CD4-positive, alpha-beta T cell treated with Interleukin-4 for 1 hour (primary cell): Measurements from ENCODE around the gene PITX1.
"Not testable (repeated sequence)": the region's sequence is repeated elsewhere in the genome, so short reads cannot be mapped to it uniquely, and the experiment has no call there.

ENCODE experiments used
- DNase-seq, 2 donors: peaks; one replicate each; pipeline ENCODE4 v3.0.0-alpha.2; 2020 to 2022

The PITX1 gene

DNA sequence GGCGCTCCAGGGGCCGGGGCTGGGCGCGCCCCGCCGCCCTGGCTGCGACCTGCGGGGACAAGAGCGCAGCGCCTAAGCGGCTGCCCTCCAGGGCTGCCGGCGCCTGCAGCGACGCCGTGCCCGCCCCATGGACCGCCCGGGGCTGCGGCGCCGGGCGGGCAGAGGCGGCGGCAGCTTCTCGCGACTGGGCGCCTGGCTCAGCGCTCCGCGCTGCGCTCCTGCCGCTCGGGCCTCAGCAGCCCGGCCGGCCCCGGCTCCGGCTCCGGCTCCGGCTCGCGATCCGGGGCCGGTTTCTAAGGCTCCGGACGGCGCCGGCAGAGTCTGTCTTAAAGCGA, at the start of gene PITX1:
Gene PITX1 (minus strand): TSS at position 328 of the 335 bp plus-strand sequence. CDS start 347 bp downstream, outside the sequence.
- DNase-seq, result no peak

DNA sequence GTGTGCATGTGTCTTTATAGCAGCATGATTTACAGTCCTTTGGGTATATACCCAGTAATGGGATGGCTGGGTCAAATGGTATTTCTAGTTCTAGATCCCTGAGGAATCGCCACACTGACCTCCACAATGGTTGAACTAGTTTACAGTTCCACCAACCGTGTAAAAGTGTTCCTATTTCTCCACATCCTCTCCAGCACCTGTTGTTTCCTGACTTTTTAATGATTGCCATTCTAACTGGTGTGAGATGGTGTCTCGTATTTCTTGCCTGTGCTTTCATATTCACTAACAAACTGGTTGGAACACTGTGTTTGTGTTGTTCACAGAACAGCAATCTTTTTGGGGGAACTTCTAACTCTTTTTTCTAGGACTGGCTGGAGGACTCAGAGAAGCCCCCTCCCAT, 49.3 kb upstream of the PITX1 start:
- not testable (repeated sequence) for DNase-seq

DNA sequence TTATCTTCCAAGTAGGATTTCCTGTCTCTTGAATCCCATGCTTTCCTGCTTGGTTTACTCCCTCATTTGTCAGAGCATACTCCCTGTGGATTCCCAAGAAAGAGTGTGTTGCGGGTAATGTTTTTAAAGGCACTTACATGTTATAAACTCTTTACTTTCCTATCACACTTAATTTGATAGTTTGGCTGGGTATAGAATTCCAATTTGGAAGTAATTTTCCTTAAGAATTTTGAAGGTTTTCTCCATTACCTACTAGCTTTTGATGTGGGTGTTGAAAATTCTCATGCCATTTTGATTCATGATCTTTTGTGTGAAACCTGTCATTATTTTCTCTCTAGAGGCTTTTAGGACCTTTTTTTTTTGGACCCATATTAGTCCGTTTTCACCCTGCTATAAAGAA, 47.2 kb upstream of the PITX1 start:
- DNase-seq, result no peak

GRCh38 chr5:135079760-135080159, 45.7 kb upstream of the PITX1 start:
- DNase-seq, result no peak

- no peak for DNase-seq
Measured at GRCh38 chr5:135079099-135079681, 45.2 kb upstream of the PITX1 start.

DNA sequence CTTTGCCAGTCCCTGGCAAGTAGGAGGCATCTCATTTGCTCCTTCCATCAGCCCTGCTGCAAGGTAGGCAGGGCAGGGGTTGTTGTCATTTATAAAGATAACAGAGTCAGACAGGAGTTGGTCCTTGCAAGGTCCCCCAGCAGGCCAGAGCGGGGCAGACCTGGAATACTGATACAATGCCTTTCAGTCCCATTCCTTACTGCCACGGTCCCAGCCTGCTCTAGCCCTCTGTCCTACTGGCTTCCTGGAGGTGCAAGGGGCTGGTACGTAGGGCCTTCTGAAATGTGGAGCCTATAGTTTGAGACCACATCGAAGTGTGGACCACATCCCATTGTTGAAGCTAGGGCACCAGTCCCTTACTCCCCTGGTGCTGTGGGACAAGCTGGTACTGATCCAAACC, 42.8 kb upstream of the PITX1 start:
- no peak for DNase-seq

GRCh38 chr5:135076051-135076491, 42.0 kb upstream of the PITX1 start:
- DNase-seq, result no peak

DNA sequence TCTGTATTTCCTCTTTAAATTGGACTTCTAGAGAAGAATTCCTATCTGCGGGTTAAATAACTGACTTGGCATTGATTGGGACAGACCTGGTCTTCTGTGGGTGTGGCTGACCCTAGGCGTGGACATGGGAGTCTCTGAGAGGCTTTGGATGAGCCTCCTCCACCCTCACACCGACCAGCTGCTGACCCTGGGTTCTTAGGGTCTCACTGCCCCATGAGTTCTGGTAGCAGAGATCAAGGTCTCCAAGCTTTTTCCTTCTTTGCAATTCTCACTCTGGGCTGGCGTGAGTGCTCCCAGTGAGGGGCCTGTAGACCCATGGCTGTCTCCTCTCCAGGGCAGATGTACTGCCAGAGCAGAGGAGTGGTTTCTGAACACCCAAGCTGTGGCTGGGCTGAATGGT, 41.6 kb upstream of the PITX1 start:
- no peak for DNase-seq

- no peak for DNase-seq
Measured at GRCh38 chr5:135073761-135074345, 39.8 kb upstream of the PITX1 start.

GRCh38 chr5:135072387-135073281, 38.6 kb upstream of the PITX1 start:
- DNase-seq, result no peak

GRCh38 chr5:135071311-135071710, 37.3 kb upstream of the PITX1 start:
- no peak for DNase-seq

- DNase-seq, result no peak
Measured at GRCh38 chr5:135069895-135070657, 36.0 kb upstream of the PITX1 start.

- DNase-seq, result no peak
Measured at GRCh38 chr5:135069016-135069770, 35.2 kb upstream of the PITX1 start.

GRCh38 chr5:135067587-135067986, 33.6 kb upstream of the PITX1 start:
- no peak for DNase-seq

GRCh38 chr5:135066781-135067180, 32.8 kb upstream of the PITX1 start:
- DNase-seq, result no peak

- DNase-seq, result no peak
Measured at GRCh38 chr5:135065306-135066265, 31.6 kb upstream of the PITX1 start.

DNA sequence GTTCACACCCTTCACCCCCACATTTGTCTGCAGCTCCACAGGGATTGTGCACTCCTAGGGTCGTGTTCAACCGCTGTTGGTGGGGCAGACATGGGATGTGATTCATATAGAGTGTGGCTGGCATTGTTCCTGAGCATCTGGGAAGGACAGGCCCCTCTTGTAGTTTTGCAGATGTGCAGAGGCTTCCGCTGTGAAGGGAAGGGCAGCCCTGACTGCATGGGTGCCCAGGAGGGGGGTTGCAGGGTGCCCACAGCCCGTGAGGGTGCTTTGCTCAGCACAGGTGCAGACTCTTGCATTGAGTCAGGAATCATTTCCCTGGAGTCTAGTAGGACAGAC, 30.2 kb upstream of the PITX1 start:
- DNase-seq, result no peak

- DNase-seq, result no peak
Measured at GRCh38 chr5:135063511-135064234, 29.6 kb upstream of the PITX1 start.

DNA sequence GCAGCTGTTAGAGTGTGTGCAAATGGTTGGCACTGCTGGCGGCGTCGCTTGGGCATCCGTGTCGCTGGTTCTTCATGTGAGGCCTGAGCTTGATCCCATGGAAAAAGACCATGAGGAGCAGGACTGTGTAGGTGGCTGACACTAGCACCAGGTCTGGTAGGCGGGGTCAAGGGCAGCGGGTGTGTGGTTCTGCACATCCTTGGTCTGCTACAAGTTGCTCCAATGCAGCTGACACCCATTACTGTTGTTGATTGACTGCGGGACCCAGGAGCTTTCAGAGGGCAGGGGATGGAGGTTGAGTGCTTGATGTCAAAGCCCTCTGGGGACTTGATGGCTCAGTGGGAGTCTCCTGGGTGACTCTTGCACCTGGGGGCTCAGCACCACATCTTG, 29.0 kb upstream of the PITX1 start:
- no peak for DNase-seq

GRCh38 chr5:135062216-135063055, 28.4 kb upstream of the PITX1 start:
- no peak for DNase-seq
